Endothelial cell of umbilical vein (primary cell): ENCODE data around the gene DDX47. TPM values are rescaled to one million over a fixed set of nuclear protein-coding genes. Genes with fewer than 3 reads are reported as not detected.

ENCODE experiments used
- BruUV-seq: library from RNA; stranded (reverse); fragments of 400-500 nt; replicated peaks from 2 replicates; lab custom pipeline; 2021; lab: Mats Ljungman, UMichigan
- CTCF ChIA-PET: fragments of 300-600, 350-600 bp; sonication (Branson Sonifier 250); formaldehyde crosslinking; loops from one replicate; lab custom pipeline; 2021; ENCODE audit warnings: antibody characterized with exemption, inconsistent platforms; lab: Charles Lee
- POLR2A ChIA-PET: fragments of 300-600, 350-600 bp; sonication (Branson Sonifier 250); formaldehyde crosslinking; loops from one replicate; lab custom pipeline; 2021; ENCODE audit warnings: antibody characterized with exemption, inconsistent platforms; lab: Charles Lee
- DNase-seq: peaks from one replicate; pipeline ENCODE4 v3.0.0-alpha.2; 2011; ENCODE audit warnings: low read depth, low spot score
- FAIRE-seq: peaks from 2 replicates; lab custom pipeline; 2011; peaks lifted over from hg19 to GRCh38; lab: Jason Lieb, UNC
- H2AFZ ChIP-seq: 2 replicates; pipeline ENCODE4 v1.6.0; 2012; ENCODE audit warnings: low read depth, low read length, control low read depth, inconsistent platforms
- H3K27ac ChIP-seq: 2 replicates; pipeline ENCODE4 v1.5.1; 2011; ENCODE audit warnings: low read depth, mild to moderate bottlenecking, control low read depth, low read length, moderate library complexity; ENCODE audit not compliant: insufficient read depth
- H3K27me3 ChIP-seq, 2 experiments: 2 replicates each; pipeline versions ENCODE4 v1.6.0 to v1.6.1; 2011; ENCODE audit warnings: low read length in 2 of 2, mixed read lengths in 1 of 2; ENCODE audit not compliant: control insufficient read depth in 2 of 2, insufficient read depth in 2 of 2
- H3K36me3 ChIP-seq, 2 experiments: 2 replicates in 1 of 2; 3 replicates in 1 of 2; pipeline ENCODE4 v1.5.1; 2011; ENCODE audit warnings: low read length in 2 of 2, mild to moderate bottlenecking in 1 of 2, moderate library complexity in 1 of 2; ENCODE audit not compliant: control insufficient read depth in 2 of 2, insufficient read depth in 2 of 2; ENCODE audit errors: extremely low read depth in 1 of 2
- H3K4me1 ChIP-seq: 3 replicates; pipeline ENCODE4 v1.5.1; 2011; ENCODE audit warnings: mild to moderate bottlenecking, low read length; ENCODE audit not compliant: control insufficient read depth, insufficient read depth; ENCODE audit errors: extremely low read depth
- H3K4me2 ChIP-seq: 2 replicates; pipeline ENCODE4 v1.6.1; 2011; ENCODE audit warnings: low read length, control low read depth, mixed read lengths; ENCODE audit not compliant: insufficient read depth
- H3K4me3 ChIP-seq, 3 experiments: fragments of 200-600 bp in 1 of 3; sonication (generic), shearing (Covaris generic) in 1 of 3; replicated peaks in 1 of 3; 2 replicates each; pipeline ENCODE4 v1.5.1; 2011 to 2016; ENCODE audit warnings: control low read depth in 3 of 3, low read length in 3 of 3, mild to moderate bottlenecking in 2 of 3, inconsistent platforms in 1 of 3, low read depth in 1 of 3, moderate library complexity in 1 of 3; ENCODE audit not compliant: insufficient read depth in 1 of 3
- H3K79me2 ChIP-seq: 2 replicates; pipeline ENCODE4 v1.6.0; 2012; ENCODE audit warnings: low read length, inconsistent platforms; ENCODE audit not compliant: control insufficient read depth, insufficient read depth
- H3K9ac ChIP-seq: replicated peaks from 2 replicates; pipeline ENCODE3; 2011; ENCODE audit warnings: low read length, control low read depth; ENCODE audit not compliant: insufficient read depth; ENCODE audit errors: extremely low read depth
- H3K9me1 ChIP-seq: replicated peaks from 3 replicates; pipeline ENCODE4 v1.6.0; 2011; ENCODE audit warnings: mild to moderate bottlenecking, low read length; ENCODE audit not compliant: control insufficient read depth, insufficient read depth; ENCODE audit errors: extremely low read depth
- H3K9me3 ChIP-seq: replicated peaks from 2 replicates; pipeline ENCODE4 v1.5.1; 2012; ENCODE audit warnings: low read length, inconsistent platforms; ENCODE audit not compliant: control insufficient read depth, insufficient read depth
- H4K20me1 ChIP-seq: replicated peaks from 2 replicates; pipeline ENCODE3; 2011; ENCODE audit warnings: mild to moderate bottlenecking, low read length; ENCODE audit not compliant: control insufficient read depth, insufficient read depth; ENCODE audit errors: extremely low read depth
- EZH2 ChIP-seq: IDR thresholded peaks from 2 replicates; pipeline ENCODE4 v1.6.1; 2012; ENCODE audit warnings: borderline replicate concordance, low read depth, mild to moderate bottlenecking, moderate library complexity, low read length, inconsistent platforms; ENCODE audit not compliant: severe bottlenecking
- FOS ChIP-seq: IDR thresholded peaks from 2 replicates; pipeline ENCODE4 v1.6.1; 2011; ENCODE audit warnings: mild to moderate bottlenecking, low read length, moderate library complexity, borderline replicate concordance; ENCODE audit not compliant: insufficient read depth
- GATA2 ChIP-seq: IDR thresholded peaks from 2 replicates; pipeline ENCODE4 v1.7.0; 2011; ENCODE audit warnings: low read depth, mild to moderate bottlenecking, moderate library complexity, mixed read lengths, low read length; ENCODE audit not compliant: insufficient read length, insufficient read depth
- JUN ChIP-seq: IDR thresholded peaks from 2 replicates; pipeline ENCODE4 v1.6.1; 2011; ENCODE audit warnings: borderline replicate concordance, low read depth; ENCODE audit not compliant: insufficient read length, insufficient read depth
- MYC ChIP-seq: IDR thresholded peaks from one replicate; pipeline ENCODE4 v1.6.1; 2011; ENCODE audit warnings: mild to moderate bottlenecking, low read depth, low read length
- POLR2AphosphoS5 ChIP-seq: IDR thresholded peaks from 2 replicates; pipeline ENCODE4 v1.6.1; 2012; ENCODE audit warnings: low read depth, mild to moderate bottlenecking, control low read depth, low read length, moderate library complexity; ENCODE audit not compliant: insufficient read depth
- dilution Hi-C: fragments of 300-500 bp; cut with MboI; formaldehyde crosslinking; loops from one replicate; pipeline ENCODE4 v1.15.0; 2019; ENCODE audit warnings: low sequenced_read_pairs; ENCODE audit not compliant: extremely low pct_ligation_motif_present
- intact Hi-C: fragments of 100-400 bp; cut with micrococcal nuclease; formaldehyde crosslinking; loops from one replicate; pipeline ENCODE4 v1.10.0; 2022
- polyA plus RNA-seq, 4 experiments: library from polyadenylated mRNA; depleted of rRNA in 3 of 4; stranded (reverse) in 3 of 4; unstranded in 1 of 4; fragments of >200 nt; gene quantifications; 2 replicates each; pipeline versions ENCODE4 v1.2.1 to v1.2.3, GENCODE V29; 2011 to 2012; ENCODE audit warnings: missing spikeins in 1 of 4
- total RNA-seq: library from RNA; stranded (reverse); gene quantifications from 2 replicates; pipeline ENCODE4 v1.2.3, GENCODE V29; 2021
- TF ChIP-seq, protein P1 (sequence below): IDR thresholded peaks from 2 replicates; pipeline ENCODE4 v1.6.1; 2011; ENCODE audit not compliant: insufficient read depth, insufficient read length
- TF ChIP-seq, protein P2 (sequence below), 2 donors: IDR thresholded peaks; 1 replicate in 1 of 2; 2 replicates in 1 of 2; pipeline ENCODE4 v1.5.1; 2011; ENCODE audit warnings: low read length in 2 of 2, mild to moderate bottlenecking in 2 of 2, moderate library complexity in 2 of 2, control low read depth in 1 of 2, inconsistent platforms in 1 of 2, low read depth in 1 of 2; ENCODE audit not compliant: insufficient read depth in 1 of 2; ENCODE audit errors: extremely low read depth in 1 of 2

Gene DDX47
- total and polyA plus RNA-seq, 2 donors (not counting 3 experiments of a cell fraction or from before 2014, with no cell fraction given): 73.4 to 74.6 TPM

DNA sequence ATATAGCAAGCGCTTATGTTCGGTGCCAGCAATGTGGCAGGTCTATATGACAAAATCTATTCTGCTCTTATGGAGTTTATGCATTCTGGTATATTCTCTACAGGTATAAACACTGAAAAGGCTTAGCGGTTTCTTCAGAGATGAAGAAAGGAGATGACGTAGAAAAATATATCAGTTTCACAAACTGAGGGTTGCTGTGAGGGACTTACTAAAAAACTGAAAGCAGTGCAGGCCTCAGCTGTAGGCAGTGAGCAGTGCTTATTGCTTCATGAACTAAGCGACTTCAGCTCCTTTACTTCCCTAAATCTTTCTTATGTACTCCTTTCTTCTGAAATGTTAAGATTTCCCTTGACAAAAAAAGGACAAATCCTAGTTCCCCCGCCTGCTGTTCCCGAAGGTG, 4.5 kb downstream of the DDX47 start:
- Histone ChIP-seq H3K4me1 (peaks cover 44% of the 10 kb centered on the region), H3K27me3 (no peaks in the 10 kb centered on the region), H3K27ac (no peak overlapping the region), H3K9me1 (no peaks in the 10 kb centered on the region), H3K4me3 (no peak overlapping the region), H3K9me3 (no peaks in the 10 kb centered on the region), H3K36me3 (peaks cover 2 to 15% of the 10 kb centered on the region in 2 experiments), H3K9ac (no peak overlapping the region), H3K79me2 (peaks cover 70% of the 10 kb centered on the region), H3K4me2 (no peak overlapping the region), H2AFZ (no peak overlapping the region), H4K20me1 (no peaks in the 10 kb centered on the region)
- ChIA-PET POLR2A (no interaction called here), CTCF (interaction anchor here (0.7 to 2.5 kb wide), 2 partner anchors 14 to 19 kb away, joined by 3 to 8 read pairs; no protein-coding TSS in a partner anchor)
- DNase-seq: no peak
- dilution Hi-C loops: no loop called here
- no peak for FAIRE-seq
- no TSS peak for BruUV-seq
- TF ChIP-seq GATA2 (no peak), POLR2AphosphoS5 (no peak), MYC (no peak), FOS (no peak), EZH2 (no peak), JUN (no peak)
- TF ChIP-seq, protein P1, sequence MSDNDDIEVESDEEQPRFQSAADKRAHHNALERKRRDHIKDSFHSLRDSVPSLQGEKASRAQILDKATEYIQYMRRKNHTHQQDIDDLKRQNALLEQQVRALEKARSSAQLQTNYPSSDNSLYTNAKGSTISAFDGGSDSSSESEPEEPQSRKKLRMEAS: no peak
- TF ChIP-seq, protein P2, sequence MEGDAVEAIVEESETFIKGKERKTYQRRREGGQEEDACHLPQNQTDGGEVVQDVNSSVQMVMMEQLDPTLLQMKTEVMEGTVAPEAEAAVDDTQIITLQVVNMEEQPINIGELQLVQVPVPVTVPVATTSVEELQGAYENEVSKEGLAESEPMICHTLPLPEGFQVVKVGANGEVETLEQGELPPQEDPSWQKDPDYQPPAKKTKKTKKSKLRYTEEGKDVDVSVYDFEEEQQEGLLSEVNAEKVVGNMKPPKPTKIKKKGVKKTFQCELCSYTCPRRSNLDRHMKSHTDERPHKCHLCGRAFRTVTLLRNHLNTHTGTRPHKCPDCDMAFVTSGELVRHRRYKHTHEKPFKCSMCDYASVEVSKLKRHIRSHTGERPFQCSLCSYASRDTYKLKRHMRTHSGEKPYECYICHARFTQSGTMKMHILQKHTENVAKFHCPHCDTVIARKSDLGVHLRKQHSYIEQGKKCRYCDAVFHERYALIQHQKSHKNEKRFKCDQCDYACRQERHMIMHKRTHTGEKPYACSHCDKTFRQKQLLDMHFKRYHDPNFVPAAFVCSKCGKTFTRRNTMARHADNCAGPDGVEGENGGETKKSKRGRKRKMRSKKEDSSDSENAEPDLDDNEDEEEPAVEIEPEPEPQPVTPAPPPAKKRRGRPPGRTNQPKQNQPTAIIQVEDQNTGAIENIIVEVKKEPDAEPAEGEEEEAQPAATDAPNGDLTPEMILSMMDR (IDR thresholded peaks at IDR 0.05; ENCODE audit: extremely low read depth in 1 of 2, insufficient read depth in 1 of 2, low read depth in 1 of 2, low read length in 2 of 2): no peak
- intact Hi-C loops: no loop called here
